GM12874 (cell line): Measurements from ENCODE around the gene HIPK1.

Experiments
- TF ChIP-seq, protein P1 (sequence below): IDR thresholded peaks from 2 replicates; pipeline ENCODE4 v1.5.1; 2011; ENCODE audit warnings: low read depth, mild to moderate bottlenecking, control low read depth, low read length, moderate library complexity; ENCODE audit not compliant: insufficient read depth

The HIPK1 gene

DNA sequence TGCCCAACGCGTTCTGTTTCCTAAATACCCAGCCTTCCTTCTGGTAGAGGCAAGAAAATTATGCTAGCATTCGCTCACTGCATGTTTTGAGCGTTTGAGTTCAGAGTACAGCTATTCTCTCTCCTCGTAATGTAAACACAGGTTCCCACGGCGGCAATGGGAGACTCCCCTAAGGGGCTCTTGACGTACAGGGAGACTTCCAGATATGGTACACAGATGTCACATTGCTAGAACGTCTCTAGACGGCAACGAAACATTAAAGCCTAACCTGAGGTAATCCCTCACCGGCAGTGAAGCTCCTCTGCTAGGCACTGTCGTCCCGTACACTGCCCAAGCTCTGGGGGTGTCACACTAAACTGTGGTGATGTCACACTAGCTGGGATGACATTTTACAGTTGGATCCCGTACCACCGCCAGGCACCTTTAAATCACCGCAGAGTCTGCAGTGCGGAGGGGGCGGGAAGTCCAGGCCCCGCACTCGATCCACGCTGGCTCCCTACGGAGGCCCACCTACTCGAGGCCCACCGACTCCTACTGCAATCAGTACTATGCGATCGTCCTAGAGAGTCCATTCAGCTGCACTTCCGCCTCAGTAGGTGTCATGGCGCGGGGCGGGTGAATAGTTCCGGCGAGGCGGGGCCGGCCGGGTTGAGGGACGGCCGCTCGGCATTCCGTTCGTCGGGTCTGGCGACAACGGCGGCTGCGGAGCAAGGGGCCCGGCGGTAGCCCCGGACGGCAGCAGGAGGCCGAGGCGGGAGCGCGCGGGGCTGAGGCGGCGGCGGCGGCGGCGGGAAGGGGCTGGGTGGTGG lies at the start of gene HIPK1:
TSS of gene HIPK1 (plus strand) at position 384 of the 809 bp plus-strand sequence.
- TF ChIP-seq, protein P1, sequence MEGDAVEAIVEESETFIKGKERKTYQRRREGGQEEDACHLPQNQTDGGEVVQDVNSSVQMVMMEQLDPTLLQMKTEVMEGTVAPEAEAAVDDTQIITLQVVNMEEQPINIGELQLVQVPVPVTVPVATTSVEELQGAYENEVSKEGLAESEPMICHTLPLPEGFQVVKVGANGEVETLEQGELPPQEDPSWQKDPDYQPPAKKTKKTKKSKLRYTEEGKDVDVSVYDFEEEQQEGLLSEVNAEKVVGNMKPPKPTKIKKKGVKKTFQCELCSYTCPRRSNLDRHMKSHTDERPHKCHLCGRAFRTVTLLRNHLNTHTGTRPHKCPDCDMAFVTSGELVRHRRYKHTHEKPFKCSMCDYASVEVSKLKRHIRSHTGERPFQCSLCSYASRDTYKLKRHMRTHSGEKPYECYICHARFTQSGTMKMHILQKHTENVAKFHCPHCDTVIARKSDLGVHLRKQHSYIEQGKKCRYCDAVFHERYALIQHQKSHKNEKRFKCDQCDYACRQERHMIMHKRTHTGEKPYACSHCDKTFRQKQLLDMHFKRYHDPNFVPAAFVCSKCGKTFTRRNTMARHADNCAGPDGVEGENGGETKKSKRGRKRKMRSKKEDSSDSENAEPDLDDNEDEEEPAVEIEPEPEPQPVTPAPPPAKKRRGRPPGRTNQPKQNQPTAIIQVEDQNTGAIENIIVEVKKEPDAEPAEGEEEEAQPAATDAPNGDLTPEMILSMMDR, result no peak

DNA sequence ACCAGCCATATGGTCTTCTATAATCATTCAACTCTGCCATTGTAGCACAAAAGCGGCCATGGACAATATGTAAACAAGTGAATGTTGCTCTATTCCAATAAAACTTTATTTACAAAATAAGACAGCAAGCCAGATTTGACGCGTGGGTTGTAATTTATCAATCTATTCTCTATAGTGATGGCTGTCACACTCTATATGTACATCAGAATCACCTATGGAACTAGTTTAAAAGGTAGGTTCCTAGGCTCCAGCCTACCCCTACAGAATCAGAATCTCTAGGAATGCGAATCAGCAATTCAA lies 49.4 kb upstream of the HIPK1 start:
- TF ChIP-seq, protein P1, result no peak

DNA sequence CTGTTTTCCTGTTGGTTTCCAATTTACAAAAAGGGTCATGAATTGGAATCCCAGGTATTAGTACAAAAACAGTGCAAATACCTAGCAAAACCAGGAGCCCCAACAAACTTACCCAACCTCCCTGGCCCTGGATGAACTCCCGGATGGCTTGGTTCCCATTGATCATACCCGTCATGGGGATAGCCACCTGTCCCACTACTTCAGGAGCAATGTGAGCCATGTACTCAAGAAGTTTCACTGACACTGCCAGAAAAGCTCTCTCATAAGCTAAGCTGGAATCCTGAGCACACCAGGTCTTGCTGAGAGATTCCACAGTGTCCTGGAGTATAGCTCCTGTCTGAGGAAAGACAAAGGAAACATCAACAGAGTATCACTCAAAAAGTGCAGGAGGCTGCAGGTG lies 47.5 kb upstream of the HIPK1 start:
- TF ChIP-seq, protein P1, result no peak

DNA sequence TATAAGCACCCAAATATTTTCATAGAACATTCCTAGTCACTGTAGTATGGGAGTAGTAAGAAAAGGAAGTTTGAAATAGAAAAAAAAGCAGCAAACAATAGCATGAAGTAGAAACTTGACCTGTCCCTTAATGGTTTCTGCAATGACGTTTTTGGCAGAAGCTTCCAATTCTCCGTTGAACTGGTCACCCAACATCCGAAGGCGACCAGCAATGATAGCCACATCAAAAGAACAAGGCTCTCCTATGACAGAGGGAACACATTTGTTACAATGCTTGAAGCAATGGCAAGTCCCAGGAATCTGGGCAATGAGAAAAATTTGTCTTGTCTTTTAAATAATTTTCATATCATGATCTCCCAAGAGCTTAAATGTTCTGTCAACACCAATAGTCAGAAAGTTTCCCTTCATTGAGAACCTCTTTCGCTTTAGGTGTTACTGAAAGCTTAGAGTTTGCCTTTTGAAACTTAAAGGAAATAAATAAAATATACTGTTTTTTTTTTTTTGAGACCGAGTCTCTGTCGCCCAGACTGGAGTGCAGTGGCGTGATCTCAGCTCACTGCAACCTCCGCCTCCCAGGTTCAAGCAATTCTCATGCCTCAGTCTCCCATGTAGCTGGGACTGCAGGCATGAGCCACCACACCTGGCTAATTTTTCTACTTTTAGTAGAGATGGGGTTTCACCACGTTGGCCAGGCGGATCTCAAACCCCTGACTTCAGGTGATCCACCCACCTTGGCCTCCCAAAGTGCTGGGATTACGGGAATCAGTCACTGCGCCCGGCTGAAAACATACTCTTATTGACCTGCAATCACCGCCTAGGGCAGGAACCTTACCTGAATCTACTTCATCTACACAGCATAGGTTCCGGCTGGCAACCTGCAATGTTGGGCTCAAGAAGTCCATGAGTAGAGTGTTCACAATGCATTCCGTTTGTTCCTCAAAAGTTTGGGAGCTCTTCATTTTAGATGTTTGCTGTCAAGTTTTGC lies 42.4 kb upstream of the HIPK1 start:
- TF ChIP-seq, protein P1, result no peak

DNA sequence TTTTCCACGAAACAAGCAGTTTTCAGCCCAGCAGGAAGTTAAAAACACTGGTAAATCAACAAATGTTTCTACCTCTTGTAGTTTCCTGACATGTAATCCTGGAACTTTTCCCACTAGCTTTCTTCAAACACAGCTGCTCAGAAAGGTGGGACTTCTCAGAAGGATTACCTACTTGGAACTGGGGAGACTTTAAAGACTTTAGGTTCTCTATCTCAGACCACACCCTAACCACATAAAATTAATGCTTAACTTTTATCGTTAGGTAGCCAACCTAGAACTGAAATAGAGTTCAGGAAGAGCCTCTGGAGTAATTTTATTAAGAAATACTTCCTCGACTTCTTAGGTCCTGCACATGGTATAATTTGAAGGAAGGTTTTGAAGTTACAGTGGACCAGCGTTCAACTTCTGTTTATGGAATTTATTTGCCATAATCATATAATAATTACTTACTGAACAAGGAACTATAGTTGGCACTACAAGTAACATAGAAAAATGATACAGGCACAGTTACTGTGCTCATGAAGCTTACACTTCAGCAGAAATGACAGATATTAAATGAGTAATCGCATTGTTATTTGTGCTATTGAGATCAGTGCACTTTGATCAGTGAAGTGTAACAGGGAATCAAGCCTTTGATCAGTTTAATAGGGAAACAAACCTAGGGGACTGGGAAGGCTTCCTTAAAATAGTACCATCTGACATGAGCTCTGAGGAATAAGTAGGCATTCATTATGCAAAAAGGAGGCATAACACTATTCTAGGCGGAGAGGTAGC lies 41.5 kb upstream of the HIPK1 start, which contains the start of gene BCL2L15:
TSS of gene BCL2L15 (minus strand) at position 180 of the 774 bp plus-strand sequence. CDS start 206 bp downstream, outside the sequence.
- TF ChIP-seq, protein P1, result no peak

DNA sequence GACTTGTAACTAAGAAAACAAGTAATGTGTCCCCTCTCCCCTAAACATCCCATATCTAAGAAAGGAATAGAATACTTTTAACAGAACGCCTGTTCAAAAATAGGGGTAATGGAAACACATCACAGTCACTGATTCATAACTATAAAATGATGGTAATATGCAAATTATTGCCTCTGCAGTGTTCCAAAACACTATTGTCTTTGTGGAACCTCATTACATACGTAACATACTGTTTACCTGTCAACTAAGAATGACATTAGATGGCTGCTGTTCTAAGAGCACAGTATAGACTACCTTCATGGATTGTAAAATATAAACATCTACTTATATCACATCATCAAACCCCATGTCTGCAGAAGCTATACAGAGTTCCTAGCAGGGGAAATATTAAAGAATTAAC lies 38.3 kb upstream of the HIPK1 start:
- TF ChIP-seq, protein P1, result no peak
